Ovary (tissue), 3 donors: ENCODE results near the gene GNAT2.

Source experiments
- CTCF ChIP-seq, 3 donors: fragments of 450-650 bp in 2 of 3; fragments of 200-600 bp in 1 of 3; IDR thresholded peaks; one replicate each; pipeline versions ENCODE4 v1.5.1 to v1.8.0; 2016 to 2022; ENCODE audit warnings: antibody characterized with exemption in 3 of 3, mild to moderate bottlenecking in 1 of 3
- EP300 ChIP-seq: sonication (generic); formaldehyde crosslinking; IDR thresholded peaks from one replicate; pipeline ENCODE4 v1.6.1; 2017; ENCODE audit warnings: antibody characterized with exemption
- POLR2A ChIP-seq: fragments of 450-650 bp; IDR thresholded peaks from one replicate; pipeline ENCODE4 v1.6.1; 2017; ENCODE audit warnings: antibody characterized with exemption, mild to moderate bottlenecking, moderate library complexity
- donor health status: DM: no; HTN: no; CAD: no.

GRCh38 chr1:109611308-109611990, 8.0 kb downstream of the GNAT2 start:
- TF ChIP-seq CTCF (IDR thresholded peaks at IDR 0.05) (no peak), POLR2A (no peak), EP300 (no peak)
